ENCODE measurements around the gene ABR. TPM values are rescaled to one million over a fixed set of nuclear protein-coding genes. Genes with fewer than 3 reads are reported as not detected.
"Not testable (repeated sequence)": the region's sequence is repeated elsewhere in the genome, so short reads cannot be mapped to it uniquely, and the experiment has no call there.

ABR gene
- total RNA-seq, 1 donor from 2014 or later = 279 TPM

DNA sequence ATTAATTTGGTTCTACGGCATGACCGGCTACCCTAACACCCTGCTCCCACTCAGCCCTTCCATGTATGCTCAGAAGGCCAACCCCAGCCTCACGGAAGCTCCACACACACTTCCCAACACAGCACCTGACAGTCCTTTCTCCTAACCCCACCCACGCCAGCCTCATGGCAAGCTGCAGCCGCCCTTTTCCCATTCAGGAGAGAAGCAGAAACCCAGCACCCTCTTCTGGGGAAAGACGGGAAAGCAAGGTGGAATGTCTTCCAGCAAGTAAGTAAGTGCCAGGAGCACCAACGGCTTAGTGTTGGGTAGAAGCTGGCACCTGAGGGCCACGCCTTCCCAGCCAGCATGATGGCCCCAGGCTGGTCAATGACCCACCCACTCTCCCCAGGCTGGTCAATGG is 32.1 kb downstream of the ABR start:
- peak; percentile 78 for DNase-seq (ENCODE audit: low spot score)

GRCh38 chr17:1146561-1147265 is 33.1 kb downstream of the ABR start:
- no peak for DNase-seq (ENCODE audit: low spot score)

DNA sequence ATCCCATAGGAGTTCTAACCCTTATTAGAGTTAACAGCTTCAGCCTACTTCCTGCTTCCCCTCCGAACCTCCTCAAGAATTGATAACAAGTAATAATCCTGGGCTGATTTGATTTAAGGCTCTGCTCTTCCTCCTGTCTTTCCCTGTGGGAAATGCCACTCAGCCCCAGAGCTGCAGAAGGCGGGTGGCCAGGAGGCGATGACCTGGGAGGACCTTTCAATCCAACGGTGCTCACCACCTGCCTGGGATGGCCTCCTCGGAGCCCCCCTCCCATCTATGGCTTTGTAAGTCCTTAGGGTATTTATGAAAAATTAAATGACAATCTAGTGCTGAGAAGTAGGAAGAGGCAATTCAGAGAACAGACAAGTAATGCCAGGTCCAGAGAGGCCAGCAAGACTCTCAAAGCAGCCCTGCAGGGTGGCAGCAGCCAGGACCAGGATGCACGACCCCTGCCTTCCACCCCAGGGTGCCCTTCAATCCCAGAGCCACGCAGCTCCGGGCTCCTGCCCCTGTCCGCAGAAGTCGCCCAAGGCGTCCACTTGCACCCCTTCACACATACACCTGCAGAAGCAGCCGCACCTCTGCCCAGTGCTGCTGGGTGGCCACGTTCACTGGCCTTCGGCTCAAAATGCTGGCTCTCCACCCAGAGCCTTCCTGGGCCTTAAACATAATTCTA is 34.3 kb downstream of the ABR start:
- no peak for DNase-seq (ENCODE audit: low spot score)

DNA sequence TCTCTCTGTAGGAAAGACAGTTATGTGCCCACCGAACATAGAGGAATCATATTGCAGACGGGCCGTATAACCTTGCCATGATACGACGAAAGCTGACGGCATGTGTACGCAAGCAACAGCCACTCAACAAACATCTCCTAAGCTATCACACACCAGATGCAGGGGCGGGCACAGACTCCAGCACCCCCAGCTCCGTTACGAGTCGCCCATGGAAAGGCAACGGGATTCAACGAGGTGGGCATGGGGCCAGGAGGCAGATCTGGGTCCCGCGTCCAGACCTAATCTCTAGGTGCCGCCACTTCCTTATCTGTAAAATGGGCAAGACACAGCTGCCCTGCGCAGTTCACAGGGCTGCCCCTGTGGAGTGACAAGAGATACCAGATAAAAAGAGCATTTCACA is 35.6 kb downstream of the ABR start:
- DNase-seq (ENCODE audit: low spot score) = no peak

- DNase-seq (ENCODE audit: low spot score) = no peak
These were observed 36.2 kb downstream of the ABR start for GRCh38 chr17:1143573-1143972.

DNA sequence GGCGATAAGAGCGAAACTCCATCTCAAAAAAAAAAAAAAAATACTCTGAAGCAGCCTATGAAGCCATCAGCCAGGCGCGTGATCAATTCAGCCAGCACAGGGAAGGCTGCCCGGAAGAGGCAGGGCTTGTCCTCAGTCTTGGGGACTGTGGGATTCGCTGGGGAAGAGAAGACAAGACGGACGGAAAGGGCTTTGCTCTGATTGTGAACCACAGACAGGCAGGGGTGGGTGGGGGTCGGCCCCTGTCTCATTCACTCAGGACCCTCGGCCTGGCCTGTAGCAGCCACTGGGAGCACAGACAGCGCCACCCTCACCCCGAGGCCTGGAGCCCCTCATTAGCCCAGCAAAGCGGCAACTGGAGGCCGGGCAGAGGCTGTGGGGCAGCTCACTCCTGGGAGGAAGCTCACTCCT is 37.2 kb downstream of the ABR start:
- no peak for DNase-seq (ENCODE audit: low spot score)

DNA sequence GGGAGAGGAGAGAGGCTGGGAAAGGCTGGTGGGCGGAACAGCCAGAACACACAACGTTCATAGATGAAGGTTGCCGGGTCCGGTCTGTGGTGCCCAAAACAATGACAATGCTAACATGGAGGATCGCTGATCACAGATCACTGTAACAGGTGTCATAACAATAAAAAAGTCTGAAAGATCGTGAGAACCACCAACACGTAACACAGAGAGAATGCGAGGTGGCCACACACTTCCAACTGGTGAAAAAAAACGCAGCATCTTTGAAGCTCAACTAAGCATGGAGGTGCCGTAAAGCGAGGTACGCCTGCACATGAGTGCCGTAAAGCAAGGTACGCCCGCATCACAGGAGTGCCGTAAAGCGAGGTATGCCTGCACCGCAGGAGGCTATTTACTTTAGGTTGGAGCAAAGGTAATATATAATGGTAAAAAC is 42.3 kb downstream of the ABR start:
- no peak for DNase-seq (ENCODE audit: low spot score)

DNA sequence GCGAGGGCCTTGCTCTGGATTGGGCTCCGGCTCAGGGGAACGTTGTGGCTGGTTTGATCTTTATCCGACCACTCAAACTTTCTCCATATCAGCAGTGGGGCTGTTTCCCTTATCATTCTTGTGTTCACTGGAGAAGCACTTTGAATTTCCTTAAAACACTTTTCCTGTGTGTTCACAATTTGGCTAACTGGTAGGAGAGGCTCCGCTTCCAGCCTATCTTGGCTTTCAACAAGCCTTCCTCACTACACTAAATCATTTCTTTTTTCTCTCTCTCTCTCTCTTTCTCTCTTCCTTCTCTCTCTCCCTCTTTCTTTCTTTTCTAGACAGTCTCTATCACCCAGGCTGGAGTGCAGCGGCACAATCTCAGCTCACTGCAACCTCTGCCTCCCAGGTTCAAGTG is 43.0 kb downstream of the ABR start:
- no peak for DNase-seq (ENCODE audit: low spot score)

DNA sequence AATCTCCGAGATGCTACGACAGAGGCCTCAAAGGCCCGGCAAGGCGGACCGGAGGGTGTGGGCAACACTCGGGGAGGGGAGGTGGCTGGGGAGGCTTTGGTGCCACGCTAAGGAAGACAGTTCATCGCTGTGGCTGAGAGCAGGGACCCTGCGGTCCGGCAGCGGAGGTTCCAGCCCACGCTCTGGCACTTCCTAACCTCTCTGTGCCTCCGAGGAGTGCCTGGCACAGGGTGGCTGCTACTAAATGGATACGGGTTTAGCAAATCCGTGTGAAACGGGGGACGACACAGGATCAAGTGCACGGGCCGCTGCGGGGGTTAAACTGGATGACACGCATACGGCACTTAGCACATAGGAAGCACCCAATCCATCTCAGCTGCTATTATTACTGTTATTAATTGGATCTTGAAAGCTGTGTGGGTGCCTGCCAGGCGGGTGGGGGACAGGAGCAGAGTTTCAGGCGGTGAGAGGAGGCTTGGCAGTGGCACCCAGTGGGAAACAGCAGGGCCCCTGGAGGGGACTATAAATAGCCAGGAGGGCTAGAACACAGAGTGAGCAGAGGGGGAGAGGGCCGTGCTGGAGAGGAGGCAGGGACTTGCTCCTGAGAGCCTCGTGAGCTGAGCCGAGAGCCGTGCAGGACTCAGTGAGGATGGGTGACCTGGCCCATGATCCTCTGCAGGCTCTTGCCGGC is 45.0 kb downstream of the ABR start:
- DNase-seq (ENCODE audit: low spot score) = no peak

- DNase-seq (ENCODE audit: low spot score) = no peak
These were observed 49.6 kb downstream of the ABR start for GRCh38 chr17:1130191-1130590.

DNA sequence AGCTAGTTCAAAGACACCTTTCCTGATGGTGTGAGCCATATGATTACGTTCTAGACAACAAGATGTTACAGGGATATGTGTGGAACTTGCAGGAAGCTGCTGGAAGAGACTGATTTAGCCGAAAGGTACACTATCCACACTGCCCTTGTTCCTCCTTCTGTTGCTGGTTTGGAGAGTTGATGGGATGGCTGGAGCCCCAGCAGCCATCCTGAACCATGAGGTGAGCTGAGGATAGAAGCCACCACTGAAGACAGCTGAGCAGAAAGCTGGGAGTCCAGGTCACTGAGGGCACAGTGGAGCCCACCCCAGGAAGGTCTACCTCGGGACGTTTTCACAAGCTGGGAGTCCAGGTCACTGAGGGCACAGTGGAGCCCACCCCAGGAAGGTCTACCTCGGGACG is 51.3 kb downstream of the ABR start:
- not testable (repeated sequence) for DNase-seq (ENCODE audit: low spot score)

GRCh38 chr17:1126801-1127550 is 52.8 kb downstream of the ABR start:
- DNase-seq (ENCODE audit: low spot score) = no peak

- no peak for DNase-seq (ENCODE audit: low spot score)
These were observed 53.5 kb downstream of the ABR start for GRCh38 chr17:1126250-1126797.

- DNase-seq (ENCODE audit: low spot score) = no peak
These were observed 54.0 kb downstream of the ABR start for GRCh38 chr17:1125788-1126145.

DNA sequence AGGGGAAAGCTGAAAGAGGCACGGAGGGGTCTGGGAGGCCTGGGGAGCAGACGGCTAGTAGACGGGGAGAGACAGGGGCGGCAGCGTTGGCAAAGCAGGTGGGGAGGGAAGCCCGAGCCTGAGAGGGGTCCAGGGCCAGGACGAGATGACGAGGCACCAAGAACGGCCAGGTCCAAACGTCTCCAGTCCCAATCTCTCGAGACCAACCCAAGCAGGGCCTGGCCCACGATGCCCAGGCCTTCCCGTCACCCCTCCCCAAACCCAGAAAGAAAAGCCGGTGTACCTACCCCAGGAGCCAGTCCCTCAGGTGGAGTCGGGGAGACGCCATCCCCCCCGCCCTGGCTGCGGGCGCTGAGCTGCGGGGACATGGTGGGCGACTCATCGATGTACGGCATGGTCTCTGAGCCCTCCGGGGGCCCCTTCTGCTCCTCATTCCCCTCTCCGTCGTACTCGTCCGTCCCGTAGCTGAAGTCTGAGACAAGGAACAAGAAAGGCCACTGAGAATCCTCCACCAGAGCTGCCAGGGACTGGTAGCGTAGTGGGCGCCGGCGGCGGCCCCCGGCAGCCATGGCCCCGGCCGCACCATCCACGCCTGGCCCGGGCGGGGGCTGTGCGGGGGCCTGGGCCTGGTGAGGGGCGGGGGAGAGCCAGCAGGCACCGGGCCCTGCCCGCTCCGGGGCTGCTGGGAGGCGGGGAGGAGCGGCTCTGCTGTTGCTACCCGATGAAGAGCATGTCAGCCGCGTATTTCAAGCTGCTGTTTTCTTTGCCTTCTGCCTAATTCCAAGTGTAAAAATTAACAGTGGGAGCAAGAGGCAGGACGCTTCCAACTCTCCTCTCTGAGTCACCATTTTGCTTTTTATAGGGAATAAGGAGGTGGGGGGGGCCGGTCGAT is 54.6 kb downstream of the ABR start:
- no peak for DNase-seq (ENCODE audit: low spot score)

DNA sequence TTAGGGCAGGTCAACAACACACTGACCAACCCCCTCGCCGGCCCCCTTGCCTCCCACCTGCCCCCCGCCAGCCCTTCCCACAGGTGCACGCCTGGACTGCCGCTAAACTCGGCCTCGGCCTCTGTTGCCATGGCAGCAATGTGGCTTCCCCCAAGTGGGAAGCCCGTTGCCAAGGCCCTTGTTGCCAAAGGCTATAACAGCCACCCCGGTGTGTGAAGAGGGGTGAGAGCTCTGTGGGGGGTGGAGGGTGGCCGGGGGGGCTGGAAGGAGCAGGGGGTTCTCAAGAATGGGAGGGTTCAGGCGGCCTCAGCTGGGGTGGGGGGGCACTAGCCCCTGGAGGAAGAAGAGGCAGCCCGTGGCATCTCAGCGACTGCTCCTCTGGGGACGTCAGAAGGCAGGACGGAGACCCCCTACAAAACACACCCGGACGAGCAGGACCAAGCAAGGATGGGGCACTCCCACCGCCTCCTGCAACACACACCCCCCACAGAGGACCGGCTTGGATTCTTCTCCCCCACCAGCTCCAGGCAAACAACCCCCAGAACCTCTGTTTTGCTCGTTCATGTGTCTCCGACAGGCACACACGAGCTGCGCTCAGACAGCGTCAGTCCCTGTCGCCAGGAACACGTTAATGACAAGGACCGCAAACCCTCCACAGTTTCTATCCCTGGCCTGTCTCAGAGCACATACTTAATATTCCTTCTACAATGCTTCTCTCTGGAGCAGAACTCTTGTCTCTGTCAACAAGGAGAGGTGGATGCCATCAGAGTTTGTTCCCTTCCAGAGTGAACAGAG is 55.7 kb downstream of the ABR start:
- no peak for DNase-seq (ENCODE audit: low spot score)

DNA sequence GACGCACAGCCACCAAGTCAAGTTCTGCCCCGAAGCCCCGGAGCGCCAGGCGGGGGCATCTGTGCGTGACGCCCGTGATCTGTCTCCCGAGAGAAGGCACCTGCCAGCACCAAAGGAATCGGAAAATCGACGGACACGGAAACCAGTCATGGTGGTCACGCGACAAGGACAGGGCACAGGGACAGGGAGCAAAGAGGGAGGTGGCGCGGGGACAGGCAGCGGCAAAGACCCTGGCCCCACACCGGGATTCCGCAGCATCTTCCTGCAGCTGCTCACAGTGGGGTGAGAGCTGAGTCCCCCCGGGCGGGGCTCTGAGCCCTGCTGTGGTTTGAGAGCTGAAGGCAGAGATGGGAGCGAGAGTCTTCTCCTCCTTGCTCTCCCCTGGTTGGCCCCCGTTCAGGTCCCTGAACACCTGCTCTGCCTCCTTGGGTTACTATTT is 56.4 kb downstream of the ABR start:
- no peak for DNase-seq (ENCODE audit: low spot score)

DNA sequence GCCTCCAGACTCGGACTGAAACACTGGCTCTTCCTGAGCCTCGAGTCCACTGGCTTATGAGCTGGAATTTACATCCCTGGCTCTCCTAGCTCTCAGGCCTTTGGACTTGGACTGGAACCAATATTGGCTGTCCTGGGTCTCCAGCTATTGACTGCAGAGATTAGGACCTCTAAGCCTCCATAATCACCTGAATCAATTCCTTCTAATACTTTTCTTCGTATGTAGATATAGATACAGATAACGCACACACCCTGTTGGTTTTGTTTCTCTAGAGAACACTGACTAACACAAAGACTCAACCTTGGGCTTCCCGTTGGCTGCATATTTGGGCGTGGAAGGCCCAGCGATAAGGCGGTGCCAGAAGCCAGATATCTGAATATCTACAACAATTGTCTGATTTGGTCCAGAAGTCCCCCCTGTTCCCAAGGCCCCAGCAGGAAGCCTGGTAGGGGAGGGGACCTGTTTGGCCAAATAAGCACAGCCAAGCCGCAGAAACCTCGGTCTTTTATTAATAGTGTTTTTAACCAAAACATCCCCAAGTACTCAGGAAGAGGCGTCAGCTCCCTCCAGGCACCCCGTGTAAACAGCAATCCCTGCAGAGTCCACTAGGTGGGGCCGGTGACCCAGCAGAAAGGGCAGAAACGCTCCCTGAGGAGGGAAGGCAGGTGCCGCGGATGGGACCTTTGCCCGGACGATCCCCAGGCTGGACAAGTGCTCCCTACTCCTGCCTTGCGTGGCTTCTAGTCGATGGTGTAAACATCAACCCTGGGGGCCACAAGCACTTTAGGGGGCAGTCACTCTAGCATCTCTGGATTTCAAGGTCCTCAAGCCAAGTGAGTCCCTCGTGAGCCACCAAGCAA is 57.0 kb downstream of the ABR start:
- DNase-seq (ENCODE audit: low spot score) = peak; percentile 88

DNA sequence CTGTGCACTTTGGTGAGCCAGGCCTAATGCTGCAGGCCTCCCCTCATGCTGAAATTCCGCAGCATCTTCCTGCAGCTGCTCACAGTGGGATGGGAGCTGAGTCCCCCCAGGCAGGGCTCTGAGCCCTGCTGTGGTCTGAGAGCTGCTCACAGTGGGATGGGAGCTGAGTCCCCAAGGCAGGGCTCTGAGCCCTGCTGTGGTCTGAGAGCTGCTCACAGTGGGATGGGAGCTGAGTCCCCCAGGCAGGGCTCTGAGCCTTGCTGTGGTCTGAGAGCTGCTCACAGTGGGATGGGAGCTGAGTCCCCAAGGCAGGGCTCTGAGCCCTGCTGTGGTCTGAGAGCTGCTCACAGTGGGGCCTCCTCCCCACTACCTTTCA is 58.4 kb downstream of the ABR start:
- not testable (repeated sequence) for DNase-seq (ENCODE audit: low spot score)

Data from mucosa of gallbladder (tissue), 1 donor.